GM19438 (cell line): ENCODE data around the gene EDARADD.
"Not testable (repeated sequence)": the region's sequence is repeated elsewhere in the genome, so short reads cannot be mapped to it uniquely, and the experiment has no call there.

Experiments
- ATAC-seq: cut with Tn5 transposase; IDR thresholded peaks from one replicate; pipeline ENCODE4 v1.9.1; 2021; ENCODE audit warnings: low read depth; ENCODE audit not compliant: unreplicated experiment

EDARADD gene

GRCh38 chr1:236480758-236481436 lies 86.8 kb downstream of the EDARADD start:
- ATAC-seq = no peak

GRCh38 chr1:236484310-236484971 lies 90.4 kb downstream of the EDARADD start:
- ATAC-seq = no peak

- no peak for ATAC-seq
Observed at GRCh38 chr1:236486356-236487002, 92.4 kb downstream of the EDARADD start.

- ATAC-seq = not testable (repeated sequence)
Observed at GRCh38 chr1:236489161-236489560, 95.1 kb downstream of the EDARADD start.

GRCh38 chr1:236489710-236490377 lies 95.8 kb downstream of the EDARADD start:
- ATAC-seq = no peak

GRCh38 chr1:236491469-236492136 lies 97.5 kb downstream of the EDARADD start:
- ATAC-seq = no peak

- no peak for ATAC-seq
Observed at GRCh38 chr1:236492378-236492777, 98.3 kb downstream of the EDARADD start.

GRCh38 chr1:236494082-236494481 lies 100.0 kb downstream of the EDARADD start:
- no peak for ATAC-seq

- no peak for ATAC-seq
Observed at GRCh38 chr1:236494586-236495466, 100.7 kb downstream of the EDARADD start.

GRCh38 chr1:236495467-236496112 lies 101.5 kb downstream of the EDARADD start:
- no peak for ATAC-seq

GRCh38 chr1:236497908-236498307 lies 103.8 kb downstream of the EDARADD start:
- ATAC-seq = no peak

GRCh38 chr1:236501093-236501492 lies 107.0 kb downstream of the EDARADD start:
- ATAC-seq = no peak

GRCh38 chr1:236502579-236502971 lies 108.5 kb downstream of the EDARADD start:
- no peak for ATAC-seq

- ATAC-seq = no peak
Observed at GRCh38 chr1:236502972-236503639, 109.0 kb downstream of the EDARADD start.

- ATAC-seq = not testable (repeated sequence)
Observed at GRCh38 chr1:236504338-236504737, 110.3 kb downstream of the EDARADD start.

- ATAC-seq = no peak
Observed at GRCh38 chr1:236507022-236507700, 113.1 kb downstream of the EDARADD start.

GRCh38 chr1:236508593-236509027 lies 114.5 kb downstream of the EDARADD start:
- ATAC-seq = no peak

- no peak for ATAC-seq
Observed at GRCh38 chr1:236509203-236509602, 115.1 kb downstream of the EDARADD start.
